NCI-H345 (cell line): Measurements from ENCODE around the gene KLHL20.

ENCODE experiments used
- DNase-seq: peaks from one replicate; lab custom pipeline; 2025; lab: John Stamatoyannopoulos, UW

The KLHL20 gene

GRCh38 chr1:173832748-173833147 is 118.0 kb downstream of the KLHL20 start:
- no peak for DNase-seq
